IPS DF 19.7 (cell line): ENCODE results near the gene ARID3A.
"Not testable (repeated sequence)": the region's sequence is repeated elsewhere in the genome, so short reads cannot be mapped to it uniquely, and the experiment has no call there.

ENCODE experiments used
- DNase-seq: peaks from one replicate; pipeline ENCODE4 v3.0.0-alpha.2; 2013; ENCODE audit warnings: low read depth, low spot score

ARID3A gene

DNA sequence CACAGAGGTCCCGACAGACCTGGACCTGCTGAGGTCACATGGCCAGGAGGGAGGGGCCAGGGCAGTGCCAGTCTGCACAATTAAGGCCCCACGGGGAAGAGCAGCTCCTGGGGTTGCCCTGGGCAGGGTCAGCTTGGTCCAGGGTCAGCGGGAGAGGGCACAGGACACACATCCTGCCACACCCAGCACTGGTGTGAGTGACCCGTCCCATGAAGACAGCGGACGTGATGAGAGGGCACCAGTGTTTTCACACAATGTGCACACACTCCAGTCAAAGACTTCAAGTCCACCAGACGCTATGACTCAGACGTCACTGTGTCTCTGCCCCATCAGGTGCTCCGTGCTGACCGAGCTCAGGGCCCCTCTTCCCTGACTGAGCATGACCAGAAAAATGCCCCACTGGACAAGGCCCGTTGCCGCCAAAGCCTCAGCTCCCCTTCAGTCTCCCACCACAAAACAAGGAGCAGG, 90.8 kb downstream of the ARID3A start:
- DNase-seq = no peak

GRCh38 chr19:1017115-1017905, 91.5 kb downstream of the ARID3A start:
- DNase-seq = no peak

DNA sequence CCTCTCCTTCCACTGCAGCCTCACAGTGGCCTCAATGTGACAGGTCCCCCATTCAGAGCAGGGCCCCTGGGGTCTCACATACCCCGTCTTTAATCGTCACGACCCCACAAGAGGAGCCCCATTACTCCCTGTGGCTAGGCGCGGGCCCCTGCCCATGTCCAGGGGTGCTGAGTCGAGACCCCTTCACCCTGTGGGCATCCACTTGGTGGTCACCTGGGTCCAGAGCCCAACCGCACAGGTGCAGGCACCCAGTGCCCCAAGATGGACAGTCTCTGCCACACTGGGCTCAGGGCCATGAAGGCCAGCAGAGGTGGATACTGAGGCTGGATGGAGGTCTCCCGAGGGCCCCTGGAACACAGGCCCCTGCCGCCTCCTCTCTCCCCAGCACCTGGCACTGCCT, 92.1 kb downstream of the ARID3A start:
- DNase-seq = no peak

DNA sequence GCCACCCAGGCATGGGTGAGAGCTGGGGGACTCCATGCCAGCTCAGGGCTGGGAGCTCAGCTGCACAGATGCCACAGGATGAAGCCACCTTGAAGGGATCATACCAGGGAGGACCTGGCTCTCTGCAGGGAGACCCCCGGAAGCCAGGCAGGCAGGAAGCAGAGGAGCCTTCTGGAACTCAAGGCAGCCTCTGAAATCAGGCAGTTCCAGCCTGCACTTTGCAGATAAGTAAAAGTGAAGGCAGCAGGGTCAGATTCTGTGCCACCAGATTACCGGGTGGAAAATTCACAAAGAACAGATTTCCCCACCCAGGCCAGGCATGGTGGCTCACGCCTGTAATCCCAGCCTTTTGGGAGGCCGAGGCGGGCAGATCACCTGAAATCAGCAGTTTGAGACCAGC, 92.6 kb downstream of the ARID3A start:
- no peak for DNase-seq

GRCh38 chr19:1018932-1019615, 93.2 kb downstream of the ARID3A start:
- no peak for DNase-seq

DNA sequence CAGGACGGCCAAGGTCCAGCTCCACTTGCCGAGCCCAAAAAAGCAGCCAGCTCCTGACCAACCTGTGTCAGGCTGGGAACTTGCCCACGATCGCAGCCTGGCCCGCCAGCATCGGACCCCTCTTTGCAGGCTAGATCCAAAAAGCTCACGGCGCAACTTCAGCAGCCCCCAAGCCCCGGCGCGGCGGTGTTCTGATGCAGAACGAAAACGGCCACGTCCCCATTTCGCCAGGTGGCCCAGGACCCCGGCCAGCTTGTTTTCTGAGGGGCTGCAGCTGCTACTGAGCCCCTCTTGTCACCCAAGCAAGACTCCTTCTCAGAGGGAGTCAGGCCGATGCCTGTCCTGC, 93.8 kb downstream of the ARID3A start:
- no peak for DNase-seq

DNA sequence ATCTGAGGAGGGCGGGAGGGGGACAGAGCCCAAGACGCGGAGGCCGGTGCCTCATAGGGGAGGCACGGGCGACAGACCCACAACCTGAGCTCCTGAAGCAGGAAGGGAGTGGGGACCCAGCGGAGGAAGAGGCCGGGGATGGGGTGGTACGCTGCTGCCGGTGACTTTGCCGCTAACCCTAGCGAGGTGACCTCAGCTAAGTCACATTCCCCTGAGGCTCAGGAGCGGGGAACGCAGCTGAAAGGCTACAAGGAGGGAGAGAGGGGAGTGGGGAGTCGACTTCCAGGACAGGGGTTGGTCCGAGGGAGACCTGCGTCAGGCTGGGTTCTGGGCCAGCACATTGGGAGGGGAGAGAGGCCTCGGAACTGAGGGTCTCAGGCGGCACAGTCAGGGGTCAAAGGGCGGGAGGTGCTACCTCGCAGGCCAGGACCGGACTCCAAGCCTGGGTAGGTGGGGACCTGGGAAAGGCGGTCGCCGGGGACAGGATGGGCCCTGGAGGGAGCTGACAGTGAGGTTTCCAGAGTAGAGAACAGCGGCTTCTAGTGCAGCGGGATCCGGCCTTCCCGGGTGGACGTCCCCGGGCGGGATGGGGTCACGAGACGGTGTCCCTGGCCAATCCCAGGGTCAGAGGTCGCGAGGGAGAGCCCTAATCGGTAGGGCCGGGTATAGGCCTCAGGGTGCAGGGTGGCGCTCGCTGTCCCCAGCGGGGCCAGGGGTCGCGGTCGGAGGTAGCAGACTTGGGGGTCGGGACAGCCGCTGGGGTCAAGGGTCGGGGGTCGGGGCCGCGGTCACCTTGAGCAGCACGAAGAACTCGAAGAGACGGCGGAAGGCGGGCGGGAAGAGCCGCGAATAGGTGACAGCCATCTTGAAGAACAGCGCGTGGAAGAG, 94.4 kb downstream of the ARID3A start:
- DNase-seq = no peak

DNA sequence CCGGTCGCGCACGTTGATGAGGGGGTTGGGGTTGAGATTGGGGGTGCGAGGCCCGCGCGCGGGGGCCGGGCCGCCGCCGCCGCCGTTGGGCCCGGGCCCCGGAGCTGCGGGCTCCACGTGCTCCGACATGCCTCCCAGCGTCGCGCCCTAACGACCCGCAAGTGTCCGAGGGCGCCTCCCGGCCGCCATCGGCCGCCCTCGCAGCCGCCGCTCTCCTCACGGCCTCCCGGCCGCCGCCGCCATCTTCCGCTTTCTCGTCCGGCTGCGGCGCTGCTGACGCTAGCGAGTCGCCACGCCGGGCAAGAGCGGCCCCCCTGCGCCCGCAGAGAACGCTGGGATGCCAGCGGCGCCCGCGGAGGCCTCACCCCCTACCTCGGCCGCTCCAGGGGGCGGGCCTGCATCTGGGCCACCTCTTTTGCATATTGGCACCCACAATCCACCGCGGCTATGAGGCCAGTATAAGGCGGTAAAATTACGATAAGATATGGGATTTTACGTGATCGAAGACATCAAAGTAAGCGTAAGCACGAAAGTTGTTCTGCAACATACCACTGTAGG, 95.1 kb downstream of the ARID3A start, which contains the start of gene TMEM259:
Gene TMEM259, minus strand, starts transcription at position 256 of the 558 bp plus-strand sequence. Its CDS starts 127 bp downstream, at position 129.
- no peak for DNase-seq

- DNase-seq = not testable (repeated sequence)
These were observed 98.0 kb downstream of the ARID3A start for GRCh38 chr19:1023883-1024188.

GRCh38 chr19:1025080-1025479, 99.2 kb downstream of the ARID3A start:
- DNase-seq = not testable (repeated sequence)
